HFFc6 (cell line): ENCODE measurements around the gene MAP3K4. TPM values are rescaled to one million over a fixed set of nuclear protein-coding genes. Genes with fewer than 3 reads are reported as not detected.

Experiments
- DNase-seq: peaks from one replicate; pipeline ENCODE4 v3.0.0-alpha.2; 2018
- H3K27ac Mint-ChIP-seq: 2 replicates; pipeline ENCODE4 v1.8.0; 2020; ENCODE audit warnings: mild to moderate bottlenecking, mixed read lengths
- H3K27me3 Mint-ChIP-seq: 2 replicates; pipeline ENCODE4 v1.8.0; 2021; ENCODE audit warnings: mild to moderate bottlenecking, moderate library complexity, mixed read lengths; ENCODE audit not compliant: insufficient read depth
- H3K36me3 Mint-ChIP-seq: 2 replicates; pipeline ENCODE4 v1.8.0; 2021; ENCODE audit warnings: low read depth, mixed read lengths
- H3K4me1 Mint-ChIP-seq: 2 replicates; pipeline ENCODE4 v1.8.0; 2020; ENCODE audit warnings: low read depth, mixed read lengths
- H3K4me3 Mint-ChIP-seq: 2 replicates; pipeline ENCODE4 v1.8.0; 2020; ENCODE audit warnings: mild to moderate bottlenecking, moderate library complexity, mixed read lengths
- H3K9me3 Mint-ChIP-seq: 2 replicates; pipeline ENCODE4 v1.8.0; 2020; ENCODE audit warnings: mild to moderate bottlenecking, mixed read lengths
- total RNA-seq, 6 experiments: library from RNA; stranded (reverse); fragmentation: NEBNext Ultra II Directional; extraction: Animal tissue kit (Norgen Biotek cat#: 25700); gene quantifications; 2 replicates in 1 of 6; 3 replicates in 5 of 6; pipeline ENCODE4 v1.2.3, GENCODE V29; 2021
- TF ChIP-seq, protein P1 (sequence below): fragments of 200-600 bp; sonication (generic); IDR thresholded peaks from 2 replicates; pipeline ENCODE4 v1.5.0; 2021; ENCODE audit warnings: antibody characterized with exemption, mild to moderate bottlenecking

Gene MAP3K4
- total RNA-seq, 6 experiments from 2014 or later, result 16.8 to 26.2 (median 22.3) TPM

- H3K27me3 Mint-ChIP-seq, result peaks cover 15% of the 10 kb centered on the region
- no peak overlapping the region for H3K27ac Mint-ChIP-seq
- H3K4me1 Mint-ChIP-seq, result peaks cover 6% of the 10 kb centered on the region; the same call in 1 of the 2 replicates
- no peaks in the 10 kb centered on the region for H3K36me3 Mint-ChIP-seq
- no peak for DNase-seq
- TF ChIP-seq, protein P1, sequence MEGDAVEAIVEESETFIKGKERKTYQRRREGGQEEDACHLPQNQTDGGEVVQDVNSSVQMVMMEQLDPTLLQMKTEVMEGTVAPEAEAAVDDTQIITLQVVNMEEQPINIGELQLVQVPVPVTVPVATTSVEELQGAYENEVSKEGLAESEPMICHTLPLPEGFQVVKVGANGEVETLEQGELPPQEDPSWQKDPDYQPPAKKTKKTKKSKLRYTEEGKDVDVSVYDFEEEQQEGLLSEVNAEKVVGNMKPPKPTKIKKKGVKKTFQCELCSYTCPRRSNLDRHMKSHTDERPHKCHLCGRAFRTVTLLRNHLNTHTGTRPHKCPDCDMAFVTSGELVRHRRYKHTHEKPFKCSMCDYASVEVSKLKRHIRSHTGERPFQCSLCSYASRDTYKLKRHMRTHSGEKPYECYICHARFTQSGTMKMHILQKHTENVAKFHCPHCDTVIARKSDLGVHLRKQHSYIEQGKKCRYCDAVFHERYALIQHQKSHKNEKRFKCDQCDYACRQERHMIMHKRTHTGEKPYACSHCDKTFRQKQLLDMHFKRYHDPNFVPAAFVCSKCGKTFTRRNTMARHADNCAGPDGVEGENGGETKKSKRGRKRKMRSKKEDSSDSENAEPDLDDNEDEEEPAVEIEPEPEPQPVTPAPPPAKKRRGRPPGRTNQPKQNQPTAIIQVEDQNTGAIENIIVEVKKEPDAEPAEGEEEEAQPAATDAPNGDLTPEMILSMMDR, result no peak
- no peak overlapping the region for H3K4me3 Mint-ChIP-seq
- no peaks in the 10 kb centered on the region for H3K9me3 Mint-ChIP-seq
Measured at GRCh38 chr6:160950507-160950906, 41.1 kb upstream of the MAP3K4 start.

GRCh38 chr6:160951187-160952030 is 40.2 kb upstream of the MAP3K4 start:
- Mint-ChIP-seq H3K27me3 (peaks cover 19% of the 10 kb centered on the region), H3K36me3 (no peaks in the 10 kb centered on the region), H3K4me3 (no peak overlapping the region), H3K27ac (no peak overlapping the region), H3K4me1 (peaks cover 6% of the 10 kb centered on the region; the same call in 1 of the 2 replicates), H3K9me3 (no peaks in the 10 kb centered on the region)
- DNase-seq, result no peak
- TF ChIP-seq, protein P1, result no peak

GRCh38 chr6:160952633-160953281 is 38.8 kb upstream of the MAP3K4 start:
- Mint-ChIP-seq H3K27ac (no peak overlapping the region), H3K9me3 (no peaks in the 10 kb centered on the region), H3K27me3 (peaks cover 18% of the 10 kb centered on the region), H3K4me1 (peaks cover 6% of the 10 kb centered on the region; the same call in 1 of the 2 replicates), H3K4me3 (no peak overlapping the region), H3K36me3 (no peaks in the 10 kb centered on the region)
- no peak for DNase-seq
- TF ChIP-seq, protein P1, result no peak

GRCh38 chr6:160955508-160956295 is 35.9 kb upstream of the MAP3K4 start:
- Mint-ChIP-seq H3K4me3 (no peak overlapping the region), H3K36me3 (no peaks in the 10 kb centered on the region), H3K9me3 (no peaks in the 10 kb centered on the region), H3K27me3 (peaks cover 18% of the 10 kb centered on the region), H3K27ac (no peak overlapping the region), H3K4me1 (no peaks in the 10 kb centered on the region; the same call in 1 of the 2 replicates)
- DNase-seq, result no peak
- TF ChIP-seq, protein P1, result no peak

DNA sequence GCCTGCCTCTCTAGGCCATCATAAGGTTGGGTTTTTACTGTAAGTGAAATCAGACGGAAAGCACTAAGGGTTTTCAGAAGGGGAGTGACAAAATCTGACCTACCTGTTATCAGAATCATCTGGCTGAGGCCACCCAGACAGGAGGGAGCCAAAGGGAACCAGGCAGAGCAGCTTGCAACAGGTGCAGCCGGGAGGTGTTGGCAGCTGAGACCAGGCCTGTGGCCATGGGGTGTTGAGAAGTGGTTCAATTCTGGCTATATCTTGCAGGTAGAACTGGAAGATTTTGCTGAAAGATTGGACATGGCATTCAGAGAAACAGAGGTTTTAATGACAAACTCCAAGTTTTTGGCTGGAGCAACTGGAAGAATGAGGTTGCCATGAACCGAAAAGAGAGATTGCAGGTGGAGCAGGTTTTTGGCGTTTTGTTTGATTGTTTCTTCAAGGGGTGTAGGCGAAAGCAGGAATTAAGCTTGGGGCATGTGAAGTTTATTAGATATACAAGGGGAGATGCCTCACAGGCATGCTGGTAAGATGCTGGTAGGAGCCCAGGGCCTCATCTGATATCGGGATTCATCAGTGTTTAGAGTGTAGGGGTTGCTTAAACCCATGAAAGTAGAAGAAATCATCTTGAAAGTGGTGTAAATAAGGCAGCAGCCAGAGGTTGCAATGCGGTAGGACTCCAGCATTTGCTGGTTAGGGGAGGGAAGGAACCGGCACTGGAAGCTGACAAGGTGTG is 35.1 kb upstream of the MAP3K4 start:
- H3K4me1 Mint-ChIP-seq, result no peaks in the 10 kb centered on the region
- peaks cover 17% of the 10 kb centered on the region for H3K27me3 Mint-ChIP-seq

More for the DNA sequence above, 35.1 kb upstream of the MAP3K4 start:
- no peaks in the 10 kb centered on the region for H3K36me3 Mint-ChIP-seq
- no peak overlapping the region for H3K4me3 Mint-ChIP-seq
- TF ChIP-seq, protein P1, result no peak
- no peaks in the 10 kb centered on the region for H3K9me3 Mint-ChIP-seq
- H3K27ac Mint-ChIP-seq, result no peak overlapping the region
- DNase-seq, result no peak
